AG04450 (cell line): ENCODE measurements around the gene PPY. TPM values are rescaled to one million over a fixed set of nuclear protein-coding genes. Genes with fewer than 3 reads are reported as not detected.

Experiments
- CTCF ChIA-PET: fragments of 300-600, 350-600 bp; formaldehyde crosslinking; extraction: SDS; loops from one replicate; lab custom pipeline; 2022; ENCODE audit warnings: antibody characterized with exemption, inconsistent platforms; lab: Charles Lee
- POLR2A ChIA-PET: fragments of 350-600 bp; formaldehyde crosslinking; extraction: SDS; loops from one replicate; lab custom pipeline; 2021; ENCODE audit warnings: antibody characterized with exemption, inconsistent platforms; lab: Yijun Ruan, JAX
- DNase-seq: peaks from one replicate; pipeline ENCODE4 v3.0.0-alpha.2; 2011; ENCODE audit warnings: low read depth, low spot score
- H3K27ac ChIP-seq: one replicate; pipeline ENCODE4 v1.5.1; 2012; ENCODE audit warnings: low read depth, low read length, control low read depth
- H3K27me3 ChIP-seq: one replicate; pipeline ENCODE4 v1.6.0; 2012; ENCODE audit warnings: low read length; ENCODE audit not compliant: control insufficient read depth, insufficient read depth
- H3K4me3 ChIP-seq: 2 replicates; pipeline ENCODE4 v1.5.1; 2011; ENCODE audit warnings: mild to moderate bottlenecking, low read depth, low read length, control low read depth
- H3K9me3 ChIP-seq: 2 replicates; pipeline ENCODE4 v1.5.1; 2012; ENCODE audit warnings: low read length; ENCODE audit not compliant: control insufficient read depth, insufficient read depth
- polyA plus RNA-seq: library from polyadenylated mRNA; depleted of rRNA; stranded (reverse); fragments of >200 nt; gene quantifications from 2 replicates; pipeline ENCODE4 v1.2.3, GENCODE V29; 2011
- TF ChIP-seq, protein P1 (sequence below): IDR thresholded peaks from 2 replicates; pipeline ENCODE4 v1.5.1; 2011; ENCODE audit warnings: low read depth, low read length, control low read depth, inconsistent platforms

Gene PPY
- polyA plus RNA-seq, 1 experiment = not detected

DNA sequence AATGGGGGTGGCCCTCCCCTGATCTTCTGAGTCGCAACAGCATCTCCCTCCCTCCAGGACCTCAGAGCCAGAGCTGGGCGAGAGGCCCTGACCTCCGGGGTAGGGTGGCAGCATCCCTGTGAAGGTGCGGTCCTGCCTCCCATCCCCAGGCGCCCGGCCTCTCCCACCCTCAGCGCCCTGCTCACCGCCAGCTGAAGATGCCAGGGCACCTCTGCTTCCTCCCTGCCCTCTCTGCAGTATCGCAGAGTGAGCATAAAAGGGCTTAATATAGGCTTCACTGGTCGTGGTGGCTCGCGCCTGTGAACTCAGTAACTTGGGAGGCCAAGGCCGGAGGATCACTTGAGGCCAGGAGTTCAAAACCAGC is 24.3 kb downstream of the PPY start:
- Histone ChIP-seq H3K27ac (no peak overlapping the region), H3K4me3 (no peak overlapping the region), H3K9me3 (peaks cover 6% of the 10 kb centered on the region; the same call in 1 of the 2 replicates), H3K27me3 (peaks cover 59% of the 10 kb centered on the region)
- ChIA-PET CTCF (interaction anchor here (1.0 to 3.2 kb wide), 3 partner anchors 9 to 13 kb away, joined by 3 to 15 read pairs (median 4); no protein-coding TSS in a partner anchor), POLR2A (no interaction called here)
- no peak for DNase-seq
- TF ChIP-seq, protein P1, sequence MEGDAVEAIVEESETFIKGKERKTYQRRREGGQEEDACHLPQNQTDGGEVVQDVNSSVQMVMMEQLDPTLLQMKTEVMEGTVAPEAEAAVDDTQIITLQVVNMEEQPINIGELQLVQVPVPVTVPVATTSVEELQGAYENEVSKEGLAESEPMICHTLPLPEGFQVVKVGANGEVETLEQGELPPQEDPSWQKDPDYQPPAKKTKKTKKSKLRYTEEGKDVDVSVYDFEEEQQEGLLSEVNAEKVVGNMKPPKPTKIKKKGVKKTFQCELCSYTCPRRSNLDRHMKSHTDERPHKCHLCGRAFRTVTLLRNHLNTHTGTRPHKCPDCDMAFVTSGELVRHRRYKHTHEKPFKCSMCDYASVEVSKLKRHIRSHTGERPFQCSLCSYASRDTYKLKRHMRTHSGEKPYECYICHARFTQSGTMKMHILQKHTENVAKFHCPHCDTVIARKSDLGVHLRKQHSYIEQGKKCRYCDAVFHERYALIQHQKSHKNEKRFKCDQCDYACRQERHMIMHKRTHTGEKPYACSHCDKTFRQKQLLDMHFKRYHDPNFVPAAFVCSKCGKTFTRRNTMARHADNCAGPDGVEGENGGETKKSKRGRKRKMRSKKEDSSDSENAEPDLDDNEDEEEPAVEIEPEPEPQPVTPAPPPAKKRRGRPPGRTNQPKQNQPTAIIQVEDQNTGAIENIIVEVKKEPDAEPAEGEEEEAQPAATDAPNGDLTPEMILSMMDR = no peak

DNA sequence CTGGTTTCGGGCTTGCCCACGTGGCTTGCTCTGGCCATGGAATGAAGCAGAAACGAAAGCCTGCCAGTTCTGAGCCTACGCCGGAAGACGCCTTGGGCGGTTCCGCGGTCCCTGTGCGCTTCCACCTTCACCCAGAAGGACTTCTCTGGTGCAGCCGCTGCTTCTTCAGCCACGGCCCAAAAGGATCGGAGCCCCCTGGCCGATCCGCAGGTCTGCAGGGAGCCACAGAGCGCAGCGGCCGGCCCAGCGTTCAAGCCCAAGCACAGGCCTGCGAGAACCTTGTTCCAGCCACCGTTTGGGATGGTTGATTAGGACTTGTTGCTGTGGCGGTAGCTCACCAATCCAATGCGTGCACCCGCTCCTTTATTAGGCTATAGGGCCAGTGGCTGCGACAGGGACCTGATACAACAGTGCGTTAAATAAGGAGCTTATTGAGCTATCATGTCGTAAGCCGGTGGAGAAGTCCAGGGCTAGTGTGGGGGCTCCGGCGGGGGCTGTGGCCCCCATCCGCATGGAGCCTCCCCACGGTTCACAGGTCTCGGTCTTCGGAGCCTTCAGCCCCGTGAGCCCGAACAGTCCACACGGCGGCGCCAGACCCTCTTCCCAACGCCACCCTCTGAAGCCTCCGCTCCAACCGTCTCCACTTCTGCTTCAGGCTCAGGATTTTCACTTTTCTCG is 24.8 kb downstream of the PPY start:
- POLR2A ChIA-PET = no interaction called here
- H3K27me3 ChIP-seq = peaks cover 59% of the 10 kb centered on the region
- H3K9me3 ChIP-seq = peaks cover 6% of the 10 kb centered on the region; the same call in 1 of the 2 replicates
- CTCF ChIA-PET = interaction anchor here (0.5 to 3.2 kb wide), 5 partner anchors 8 to 76 kb away, joined by 3 to 15 read pairs (median 4); no protein-coding TSS in a partner anchor
- TF ChIP-seq, protein P1 = peak; percentile 56
- no peak overlapping the region for H3K27ac ChIP-seq
- DNase-seq = no peak
- H3K4me3 ChIP-seq = no peak overlapping the region

DNA sequence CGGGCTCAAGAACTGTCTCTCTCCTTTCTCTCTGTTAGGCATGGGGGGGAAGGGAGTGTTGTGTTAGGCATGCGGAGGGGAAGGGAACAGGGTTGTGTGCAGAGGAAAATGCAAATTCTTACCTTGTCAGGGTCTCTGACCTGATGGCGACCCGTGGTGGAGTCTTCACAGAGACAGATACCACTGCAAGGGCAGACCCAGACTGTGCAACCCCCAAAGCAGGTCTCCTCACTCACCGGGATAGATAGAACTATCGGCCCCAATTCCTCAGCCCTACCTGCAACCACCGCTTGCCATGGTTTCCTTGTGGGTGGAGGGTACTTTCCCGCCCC is 25.3 kb downstream of the PPY start:
- Histone ChIP-seq H3K27me3 (peaks cover 64% of the 10 kb centered on the region), H3K27ac (no peak overlapping the region), H3K9me3 (peaks cover 6% of the 10 kb centered on the region; the same call in 1 of the 2 replicates), H3K4me3 (no peak overlapping the region)
- CTCF ChIA-PET = interaction anchor here (0.5 to 3.2 kb wide), 5 partner anchors 8 to 75 kb away, joined by 3 to 15 read pairs (median 4); no protein-coding TSS in a partner anchor
- TF ChIP-seq, protein P1 = no peak
- POLR2A ChIA-PET = no interaction called here
- DNase-seq = no peak

DNA sequence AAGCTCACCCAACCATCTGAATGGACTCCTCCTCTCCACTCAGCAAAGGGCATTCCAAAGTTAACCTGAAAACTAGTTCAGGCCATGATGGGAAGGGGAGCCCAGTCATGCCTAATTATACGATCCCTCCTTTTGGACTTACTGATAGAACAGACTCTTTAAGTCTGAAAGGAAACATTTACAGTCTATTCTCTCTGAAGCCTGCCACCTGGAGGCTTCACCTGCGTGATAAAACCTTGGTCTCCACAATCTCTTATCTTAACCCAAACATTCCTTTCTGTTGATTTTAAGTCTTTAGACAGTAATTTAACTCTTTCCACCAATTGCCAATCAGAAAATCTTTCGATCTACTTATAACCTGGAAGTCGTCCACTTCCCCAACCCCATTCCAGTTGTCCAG is 25.9 kb downstream of the PPY start:
- POLR2A ChIA-PET = no interaction called here
- no peak for DNase-seq
- Histone ChIP-seq H3K27ac (no peak overlapping the region), H3K9me3 (peaks cover 6% of the 10 kb centered on the region; the same call in 1 of the 2 replicates), H3K4me3 (no peak overlapping the region), H3K27me3 (peaks cover 67% of the 10 kb centered on the region)
- TF ChIP-seq, protein P1 = no peak
- CTCF ChIA-PET = interaction anchor here (0.9 kb wide), 1 partner anchor 22 kb away, joined by 3 read pairs; no protein-coding TSS in a partner anchor

DNA sequence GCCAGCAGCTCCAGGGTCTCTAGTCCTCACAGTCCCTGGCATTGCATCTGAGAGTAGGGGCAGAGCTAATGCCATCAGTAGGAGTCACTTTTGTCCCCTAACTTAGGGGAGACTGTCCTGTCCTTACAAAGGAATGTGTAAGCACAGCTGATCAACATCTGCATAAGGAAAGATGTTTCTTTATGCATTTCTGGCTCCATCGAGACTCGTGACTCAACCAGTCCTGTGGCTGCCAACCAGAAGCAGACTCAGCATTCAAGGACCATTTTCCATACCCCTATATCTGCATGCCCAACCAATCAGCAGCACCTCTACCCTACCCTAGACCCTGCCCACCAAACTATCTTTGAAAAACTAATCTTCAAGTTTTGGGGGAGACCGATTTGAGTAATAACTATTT is 26.7 kb downstream of the PPY start:
- POLR2A ChIA-PET = no interaction called here
- Histone ChIP-seq H3K27me3 (peaks cover 63% of the 10 kb centered on the region), H3K9me3 (peaks cover 6% of the 10 kb centered on the region; the same call in 1 of the 2 replicates), H3K27ac (no peak overlapping the region), H3K4me3 (no peak overlapping the region)
- DNase-seq = no peak
- CTCF ChIA-PET = interaction anchor here (0.6 to 0.9 kb wide), 2 partner anchors 23 to 83 kb away, joined by 3 read pairs; no protein-coding TSS in a partner anchor
- TF ChIP-seq, protein P1 = no peak
